Fibroblast of peridontal ligament (primary cell): ENCODE results near the gene MAGOHB.

Experiments used
- DNase-seq: peaks from one replicate; pipeline ENCODE4 v3.0.0-alpha.2; 2010; ENCODE audit errors: extremely low read depth

MAGOHB gene

GRCh38 chr12:10554756-10555481 lies 58.5 kb downstream of the MAGOHB start:
- no peak for DNase-seq

GRCh38 chr12:10554228-10554755 lies 59.1 kb downstream of the MAGOHB start:
- DNase-seq: no peak
